ENCODE measurements around the gene NABP1.

DNA sequence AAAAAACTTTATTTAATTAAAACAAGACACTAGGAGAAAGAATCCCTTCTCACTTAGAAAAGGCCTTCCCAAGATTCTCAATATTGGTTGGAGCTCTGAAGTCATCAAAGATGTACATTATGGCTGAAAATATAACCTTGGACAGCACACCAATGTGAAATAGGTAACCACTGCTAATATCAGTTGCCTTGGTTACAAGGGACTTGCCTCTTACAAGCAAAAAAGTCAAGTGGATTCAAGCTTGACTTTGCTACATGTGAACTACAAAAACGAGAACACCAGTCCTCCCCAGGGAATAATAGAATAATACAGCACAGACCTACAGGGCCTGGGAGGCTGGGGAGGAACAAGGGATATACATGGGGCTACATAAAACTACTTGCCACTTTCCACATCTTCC, 46.1 kb downstream of the NABP1 start:
- TF ChIP-seq, protein P1, sequence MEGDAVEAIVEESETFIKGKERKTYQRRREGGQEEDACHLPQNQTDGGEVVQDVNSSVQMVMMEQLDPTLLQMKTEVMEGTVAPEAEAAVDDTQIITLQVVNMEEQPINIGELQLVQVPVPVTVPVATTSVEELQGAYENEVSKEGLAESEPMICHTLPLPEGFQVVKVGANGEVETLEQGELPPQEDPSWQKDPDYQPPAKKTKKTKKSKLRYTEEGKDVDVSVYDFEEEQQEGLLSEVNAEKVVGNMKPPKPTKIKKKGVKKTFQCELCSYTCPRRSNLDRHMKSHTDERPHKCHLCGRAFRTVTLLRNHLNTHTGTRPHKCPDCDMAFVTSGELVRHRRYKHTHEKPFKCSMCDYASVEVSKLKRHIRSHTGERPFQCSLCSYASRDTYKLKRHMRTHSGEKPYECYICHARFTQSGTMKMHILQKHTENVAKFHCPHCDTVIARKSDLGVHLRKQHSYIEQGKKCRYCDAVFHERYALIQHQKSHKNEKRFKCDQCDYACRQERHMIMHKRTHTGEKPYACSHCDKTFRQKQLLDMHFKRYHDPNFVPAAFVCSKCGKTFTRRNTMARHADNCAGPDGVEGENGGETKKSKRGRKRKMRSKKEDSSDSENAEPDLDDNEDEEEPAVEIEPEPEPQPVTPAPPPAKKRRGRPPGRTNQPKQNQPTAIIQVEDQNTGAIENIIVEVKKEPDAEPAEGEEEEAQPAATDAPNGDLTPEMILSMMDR (conservative IDR thresholded peaks at IDR 0.05; ENCODE audit: low read length) = no peak
- no peak for TF ChIP-seq EZH2phosphoT487 (IDR thresholded peaks at IDR 0.05; ENCODE audit: borderline replicate concordance, low read depth, low read length)
